MM.1S (cell line): Measurements from ENCODE around the gene PALD1.

ENCODE experiments used
- CTCF ChIP-seq: fragments of 300-600 bp; sonication (generic); IDR thresholded peaks from 2 replicates; pipeline ENCODE4 v1.5.1; 2016; ENCODE audit warnings: antibody characterized with exemption, low read length, mixed read lengths
- EZH2 ChIP-seq: fragments of 300-600 bp; sonication (generic); optimal IDR thresholded peaks from 2 replicates; pipeline ENCODE3; 2017; ENCODE audit warnings: low read depth, mild to moderate bottlenecking, antibody characterized with exemption, low read length, mixed read lengths
- EZH2phosphoT487 ChIP-seq: fragments of 300-600 bp; sonication (generic); IDR thresholded peaks from 2 replicates; pipeline ENCODE4 v1.6.1; 2018; ENCODE audit warnings: antibody characterized with exemption, low read length

- TF ChIP-seq CTCF (no peak), EZH2phosphoT487 (no peak), EZH2 (no peak)
Measured at GRCh38 chr10:70535451-70535850, 56.9 kb downstream of the PALD1 start.
